ENCODE data around the gene MC2R. TPM values are rescaled to one million over a fixed set of nuclear protein-coding genes. Genes with fewer than 3 reads are reported as not detected.

The MC2R gene
- total RNA-seq, 1 donor from 2014 or later = not detected

GRCh38 chr18:13834496-13835015, 80.8 kb downstream of the MC2R start:
- Mint-ChIP-seq H3K9me3 (no peaks in the 10 kb centered on the region), H3K36me3 (no peaks in the 10 kb centered on the region), H3K27ac (no peak overlapping the region), H3K4me1 (no peaks in the 10 kb centered on the region), H3K4me3 (no peak overlapping the region), H3K27me3 (ENCODE audit: insufficient read depth, low read depth) (peaks cover 2% of the 10 kb centered on the region)
- H3K9me3 ChIP-seq (ENCODE audit: low read depth) = no peaks in the 10 kb centered on the region
- DNase-seq (ENCODE audit: low spot score) = no peak
- no peaks in the 10 kb centered on the region for H3K27me3 ChIP-seq
- no peak overlapping the region for H3K4me3 ChIP-seq
- no peak overlapping the region for H3K27ac ChIP-seq
- H4K20me1 ChIP-seq (ENCODE audit: low read depth) = no peaks in the 10 kb centered on the region
- no peak overlapping the region for H3K4me2 ChIP-seq
- H3K4me1 ChIP-seq = no peaks in the 10 kb centered on the region
- H2AFZ ChIP-seq (replicated peaks) = no peak overlapping the region
- no peaks in the 10 kb centered on the region for H3K36me3 ChIP-seq
- H3K79me2 ChIP-seq (ENCODE audit: low read depth) = no peaks in the 10 kb centered on the region
- no peak overlapping the region for H3K9ac ChIP-seq
- no peak for TF ChIP-seq EZH2phosphoT487 (IDR thresholded peaks at IDR 0.05)
- TF ChIP-seq, protein P1, sequence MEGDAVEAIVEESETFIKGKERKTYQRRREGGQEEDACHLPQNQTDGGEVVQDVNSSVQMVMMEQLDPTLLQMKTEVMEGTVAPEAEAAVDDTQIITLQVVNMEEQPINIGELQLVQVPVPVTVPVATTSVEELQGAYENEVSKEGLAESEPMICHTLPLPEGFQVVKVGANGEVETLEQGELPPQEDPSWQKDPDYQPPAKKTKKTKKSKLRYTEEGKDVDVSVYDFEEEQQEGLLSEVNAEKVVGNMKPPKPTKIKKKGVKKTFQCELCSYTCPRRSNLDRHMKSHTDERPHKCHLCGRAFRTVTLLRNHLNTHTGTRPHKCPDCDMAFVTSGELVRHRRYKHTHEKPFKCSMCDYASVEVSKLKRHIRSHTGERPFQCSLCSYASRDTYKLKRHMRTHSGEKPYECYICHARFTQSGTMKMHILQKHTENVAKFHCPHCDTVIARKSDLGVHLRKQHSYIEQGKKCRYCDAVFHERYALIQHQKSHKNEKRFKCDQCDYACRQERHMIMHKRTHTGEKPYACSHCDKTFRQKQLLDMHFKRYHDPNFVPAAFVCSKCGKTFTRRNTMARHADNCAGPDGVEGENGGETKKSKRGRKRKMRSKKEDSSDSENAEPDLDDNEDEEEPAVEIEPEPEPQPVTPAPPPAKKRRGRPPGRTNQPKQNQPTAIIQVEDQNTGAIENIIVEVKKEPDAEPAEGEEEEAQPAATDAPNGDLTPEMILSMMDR (IDR thresholded peaks at IDR 0.05) = no peak
- no peak for TF ChIP-seq EZH2 (IDR thresholded peaks at IDR 0.05)
- H3F3A ChIP-seq (ENCODE audit: low read depth) = no peaks in the 10 kb centered on the region

Other genes with a start within 250 kb of the MC2R start
- gene FAM210A, start 189.0 kb downstream of the MC2R start, total RNA-seq (ENCODE audit: low replicate concordance) = 15.1 and 15.5 TPM in 2 replicates
- gene RNMT, start 188.9 kb downstream of the MC2R start, total RNA-seq (ENCODE audit: low replicate concordance) = 44.5 and 70.4 TPM in 2 replicates
- not detected in 2 replicates for gene MC5R, start 91.4 kb downstream of the MC2R start, total RNA-seq (ENCODE audit: low replicate concordance)
- gene ZNF519, start 216.9 kb upstream of the MC2R start, total RNA-seq (ENCODE audit: low replicate concordance) = 46.6 and 64.6 TPM in 2 replicates

All from neural progenitor cell (in vitro differentiated cells).